Measurements from ENCODE around the gene SEMA4A. TPM values are rescaled to one million over a fixed set of nuclear protein-coding genes. Genes with fewer than 3 reads are reported as not detected.
"Not testable (repeated sequence)": the region's sequence is repeated elsewhere in the genome, so short reads cannot be mapped to it uniquely, and the experiment has no call there.

The SEMA4A gene
- 4.6 and 5.1 TPM in 2 replicates for total RNA-seq

- intact Hi-C loops (cut with micrococcal nuclease): no loop called here
These were observed at the start of gene SEMA4A for GRCh38 chr1:156153362-156153761. TSS of gene SEMA4A (plus strand) at chr1:156153585. CDS start at chr1:156154579, 994 bp downstream.

- intact Hi-C loops (cut with micrococcal nuclease): no loop called here
These were observed 49.1 kb upstream of the SEMA4A start for GRCh38 chr1:156104065-156104810.

- intact Hi-C loops (cut with micrococcal nuclease): no loop called here
These were observed 48.2 kb upstream of the SEMA4A start for GRCh38 chr1:156104861-156105832.

- intact Hi-C loops (cut with micrococcal nuclease): loop anchor here (1.0 kb wide), 3 partner anchors 7 to 20 kb away; partner anchors contain the start of gene LMNA
These were observed 46.5 kb upstream of the SEMA4A start for GRCh38 chr1:156106624-156107488.

GRCh38 chr1:156108057-156108456 is 45.3 kb upstream of the SEMA4A start:
- intact Hi-C loops (cut with micrococcal nuclease): no loop called here

GRCh38 chr1:156108664-156109241 is 44.6 kb upstream of the SEMA4A start:
- intact Hi-C loops (cut with micrococcal nuclease): no loop called here

GRCh38 chr1:156110252-156110651 is 43.1 kb upstream of the SEMA4A start:
- intact Hi-C loops (cut with micrococcal nuclease): no loop called here

- intact Hi-C loops (cut with micrococcal nuclease): no loop called here
These were observed 41.9 kb upstream of the SEMA4A start for GRCh38 chr1:156111355-156111962.

- intact Hi-C loops (cut with micrococcal nuclease): no loop called here
These were observed 40.9 kb upstream of the SEMA4A start for GRCh38 chr1:156112276-156113137.

- intact Hi-C loops (cut with micrococcal nuclease): no loop called here
These were observed 40.0 kb upstream of the SEMA4A start for GRCh38 chr1:156113282-156113950.

- intact Hi-C loops (cut with micrococcal nuclease): loop anchor here (1.0 kb wide), 5 partner anchors 8 to 94 kb away; partner anchors contain the start of gene SSR2
These were observed 39.1 kb upstream of the SEMA4A start, which contains the start of gene LMNA for GRCh38 chr1:156114101-156114918. TSS of gene LMNA (plus strand) at chr1:156114711. CDS start at chr1:156114919, 208 bp downstream.

- intact Hi-C loops (cut with micrococcal nuclease): loop anchor here (1.0 kb wide), 5 partner anchors 8 to 95 kb away; partner anchors contain the start of gene SSR2
These were observed 38.4 kb upstream of the SEMA4A start for GRCh38 chr1:156114919-156115513.

GRCh38 chr1:156115514-156116374 is 37.6 kb upstream of the SEMA4A start:
- intact Hi-C loops (cut with micrococcal nuclease): no loop called here

- intact Hi-C loops (cut with micrococcal nuclease): not testable (repeated sequence)
These were observed 36.7 kb upstream of the SEMA4A start for GRCh38 chr1:156116731-156117130.

- intact Hi-C loops (cut with micrococcal nuclease): no loop called here
These were observed 35.8 kb upstream of the SEMA4A start for GRCh38 chr1:156117414-156118176.
